ENCODE data around the gene TRIP12. TPM values are rescaled to one million over a fixed set of nuclear protein-coding genes. Genes with fewer than 3 reads are reported as not detected.

TRIP12 gene
- total and polyA plus RNA-seq, 2 experiments from 2014 or later: 21.5 to 133 TPM

DNA sequence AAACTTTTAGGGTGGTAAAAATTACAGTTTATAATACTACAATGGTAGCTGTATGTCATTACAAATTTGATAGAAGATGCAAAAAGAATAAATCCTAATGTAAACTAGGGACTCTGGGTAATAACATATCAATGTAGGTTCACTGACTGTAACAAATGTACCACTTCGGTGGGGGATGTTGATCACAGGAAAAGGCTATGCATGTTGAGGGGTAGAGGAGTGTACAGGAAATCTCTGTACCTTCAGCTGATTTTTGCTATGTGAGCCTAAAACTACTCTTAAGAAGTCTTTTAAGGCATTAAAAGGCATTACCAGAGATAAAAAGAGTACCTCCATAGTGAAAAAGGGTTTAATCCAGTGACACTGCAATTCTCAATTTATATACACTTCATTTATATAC lies 25.0 kb downstream of the TRIP12 start:
- no peak overlapping the region for H3K27ac ChIP-seq (ENCODE audit: low read depth)
- peaks cover 12% of the 10 kb centered on the region; the same call in 1 of the 2 replicates for H3K4me1 ChIP-seq (ENCODE audit: insufficient read depth)
- H3K27me3 ChIP-seq (ENCODE audit: insufficient read depth): no peaks in the 10 kb centered on the region
- ATAC-seq (no peak), DNase-seq (ENCODE audit: low spot score) (no peak)
- no peaks in the 10 kb centered on the region for H3F3A ChIP-seq (replicated peaks; ENCODE audit: low read depth)
- no peak overlapping the region for H3K4me3 ChIP-seq
- H3K36me3 ChIP-seq (ENCODE audit: insufficient read depth): no peaks in the 10 kb centered on the region
- Mint-ChIP-seq H3K4me1 (peaks cover 18% of the 10 kb centered on the region; the same call in 2 of the 3 replicates), H3K36me3 (ENCODE audit: low read depth) (no peaks in the 10 kb centered on the region; the same call in 2 of the 3 replicates), H3K9me3 (no peaks in the 10 kb centered on the region), H3K27me3 (ENCODE audit: insufficient read depth, low read depth, poor library complexity) (peaks cover 2% of the 10 kb centered on the region), H3K4me3 (no peak overlapping the region), H3K27ac (no peak overlapping the region)
- peaks cover 18% of the 10 kb centered on the region for H4K20me1 ChIP-seq (replicated peaks; ENCODE audit: insufficient read depth)
- no peaks in the 10 kb centered on the region for H3K9me2 ChIP-seq (ENCODE audit: insufficient read depth)
- no peak overlapping the region for H3K4me2 ChIP-seq
- peaks cover 100% of the 10 kb centered on the region for H3K79me2 ChIP-seq (replicated peaks; ENCODE audit: insufficient read depth)
- H2AFZ ChIP-seq: no peak overlapping the region
- TF ChIP-seq EZH2phosphoT487 (IDR thresholded peaks at IDR 0.05; ENCODE audit: unreplicated experiment): no peak
- no peak for TF ChIP-seq CREB1 (CRISPR knock-in tag; IDR thresholded peaks at IDR 0.05; ENCODE audit: low read depth)

DNA sequence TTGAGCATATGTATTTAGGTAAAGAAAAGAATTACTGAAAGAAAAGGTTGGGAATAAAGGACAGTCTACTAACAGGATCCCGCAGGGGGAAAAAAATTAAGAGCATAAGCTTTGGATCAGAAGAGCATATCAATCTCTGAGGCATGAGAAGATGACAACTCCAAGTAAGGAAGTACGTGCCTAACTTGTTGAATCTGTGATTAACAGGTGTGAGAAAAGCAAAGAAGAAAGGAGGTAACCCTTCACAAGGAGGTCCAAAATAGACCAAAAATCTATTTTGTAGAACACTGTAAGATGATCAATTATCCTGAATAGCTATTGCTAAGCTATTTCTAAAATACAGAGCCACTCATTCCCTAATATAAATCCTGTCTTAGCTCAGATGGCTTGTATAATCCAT lies 32.8 kb downstream of the TRIP12 start:
- Mint-ChIP-seq H3K4me1 (peaks cover 6% of the 10 kb centered on the region; the same call in 1 of the 3 replicates), H3K9me3 (no peaks in the 10 kb centered on the region), H3K27me3 (ENCODE audit: insufficient read depth, low read depth, poor library complexity) (peaks cover 2% of the 10 kb centered on the region), H3K4me3 (no peak overlapping the region), H3K36me3 (ENCODE audit: low read depth) (no peaks in the 10 kb centered on the region), H3K27ac (no peak overlapping the region)
- H4K20me1 ChIP-seq (replicated peaks; ENCODE audit: insufficient read depth): peaks cover 11% of the 10 kb centered on the region
- H3F3A ChIP-seq (replicated peaks; ENCODE audit: low read depth): no peaks in the 10 kb centered on the region
- TF ChIP-seq, protein P1, sequence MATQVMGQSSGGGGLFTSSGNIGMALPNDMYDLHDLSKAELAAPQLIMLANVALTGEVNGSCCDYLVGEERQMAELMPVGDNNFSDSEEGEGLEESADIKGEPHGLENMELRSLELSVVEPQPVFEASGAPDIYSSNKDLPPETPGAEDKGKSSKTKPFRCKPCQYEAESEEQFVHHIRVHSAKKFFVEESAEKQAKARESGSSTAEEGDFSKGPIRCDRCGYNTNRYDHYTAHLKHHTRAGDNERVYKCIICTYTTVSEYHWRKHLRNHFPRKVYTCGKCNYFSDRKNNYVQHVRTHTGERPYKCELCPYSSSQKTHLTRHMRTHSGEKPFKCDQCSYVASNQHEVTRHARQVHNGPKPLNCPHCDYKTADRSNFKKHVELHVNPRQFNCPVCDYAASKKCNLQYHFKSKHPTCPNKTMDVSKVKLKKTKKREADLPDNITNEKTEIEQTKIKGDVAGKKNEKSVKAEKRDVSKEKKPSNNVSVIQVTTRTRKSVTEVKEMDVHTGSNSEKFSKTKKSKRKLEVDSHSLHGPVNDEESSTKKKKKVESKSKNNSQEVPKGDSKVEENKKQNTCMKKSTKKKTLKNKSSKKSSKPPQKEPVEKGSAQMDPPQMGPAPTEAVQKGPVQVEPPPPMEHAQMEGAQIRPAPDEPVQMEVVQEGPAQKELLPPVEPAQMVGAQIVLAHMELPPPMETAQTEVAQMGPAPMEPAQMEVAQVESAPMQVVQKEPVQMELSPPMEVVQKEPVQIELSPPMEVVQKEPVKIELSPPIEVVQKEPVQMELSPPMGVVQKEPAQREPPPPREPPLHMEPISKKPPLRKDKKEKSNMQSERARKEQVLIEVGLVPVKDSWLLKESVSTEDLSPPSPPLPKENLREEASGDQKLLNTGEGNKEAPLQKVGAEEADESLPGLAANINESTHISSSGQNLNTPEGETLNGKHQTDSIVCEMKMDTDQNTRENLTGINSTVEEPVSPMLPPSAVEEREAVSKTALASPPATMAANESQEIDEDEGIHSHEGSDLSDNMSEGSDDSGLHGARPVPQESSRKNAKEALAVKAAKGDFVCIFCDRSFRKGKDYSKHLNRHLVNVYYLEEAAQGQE (IDR thresholded peaks at IDR 0.05; ENCODE audit: unreplicated experiment): no peak
- no peak overlapping the region for H3K27ac ChIP-seq (ENCODE audit: low read depth)
- H3K79me2 ChIP-seq (replicated peaks; ENCODE audit: insufficient read depth): peaks cover 100% of the 10 kb centered on the region
- H3K4me1 ChIP-seq (ENCODE audit: insufficient read depth): no peaks in the 10 kb centered on the region
- ATAC-seq: no peak
- H3K4me3 ChIP-seq: no peak overlapping the region
- no peaks in the 10 kb centered on the region for H3K27me3 ChIP-seq (ENCODE audit: insufficient read depth)
- H3K4me2 ChIP-seq: no peak overlapping the region
- no peak overlapping the region for H2AFZ ChIP-seq
- no peak for DNase-seq (ENCODE audit: low spot score)
- no peaks in the 10 kb centered on the region for H3K9me2 ChIP-seq (ENCODE audit: insufficient read depth)
- no peaks in the 10 kb centered on the region for H3K36me3 ChIP-seq (ENCODE audit: insufficient read depth)

DNA sequence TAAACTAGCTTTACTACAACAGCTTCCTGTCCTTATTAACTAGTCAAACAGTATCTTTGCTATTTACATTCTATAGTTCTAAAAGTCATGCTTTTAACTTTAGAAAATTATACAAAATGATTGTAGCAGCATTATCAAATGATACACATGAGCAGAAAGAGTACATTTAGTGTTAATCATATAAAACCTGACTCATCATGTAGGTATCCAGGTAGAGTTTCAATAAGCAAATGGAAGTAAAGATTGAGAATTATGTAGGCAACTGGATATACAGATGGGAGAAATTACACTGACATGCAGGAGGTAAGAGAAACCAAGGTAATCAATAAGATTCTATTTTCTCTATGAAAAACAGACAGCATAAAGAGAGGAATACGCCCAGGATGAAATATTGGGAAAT lies 33.8 kb downstream of the TRIP12 start:
- H3K36me3 Mint-ChIP-seq (ENCODE audit: low read depth): no peaks in the 10 kb centered on the region
- Histone ChIP-seq H3K79me2 (replicated peaks; ENCODE audit: insufficient read depth) (peaks cover 100% of the 10 kb centered on the region), H4K20me1 (replicated peaks; ENCODE audit: insufficient read depth) (peaks cover 4% of the 10 kb centered on the region; the same call in 1 of the 2 replicates), H3K4me2 (no peak overlapping the region), H3K36me3 (ENCODE audit: insufficient read depth) (no peaks in the 10 kb centered on the region), H3K27me3 (ENCODE audit: insufficient read depth) (no peaks in the 10 kb centered on the region), H3K4me3 (no peak overlapping the region), H3K4me1 (ENCODE audit: insufficient read depth) (no peaks in the 10 kb centered on the region), H3F3A (replicated peaks; ENCODE audit: low read depth) (no peaks in the 10 kb centered on the region), H3K9me2 (ENCODE audit: insufficient read depth) (no peaks in the 10 kb centered on the region), H2AFZ (no peak overlapping the region), H3K27ac (ENCODE audit: low read depth) (no peak overlapping the region)
- ATAC-seq (no peak), DNase-seq (ENCODE audit: low spot score) (no peak)
- H3K4me1 Mint-ChIP-seq: peaks cover 6% of the 10 kb centered on the region; the same call in 1 of the 3 replicates
- no peak overlapping the region for H3K27ac Mint-ChIP-seq
- H3K27me3 Mint-ChIP-seq (ENCODE audit: insufficient read depth, low read depth, poor library complexity): peaks cover 2% of the 10 kb centered on the region
- H3K9me3 Mint-ChIP-seq: no peaks in the 10 kb centered on the region
- no peak overlapping the region for H3K4me3 Mint-ChIP-seq
- TF ChIP-seq ZNF114 (CRISPR knock-in tag; IDR thresholded peaks at IDR 0.05): no peak
- no peak for TF ChIP-seq EZH2phosphoT487 (IDR thresholded peaks at IDR 0.05; ENCODE audit: unreplicated experiment)
- TF ChIP-seq EZH2 (IDR thresholded peaks at IDR 0.05; ENCODE audit: low read depth, unreplicated experiment): no peak
- TF ChIP-seq, protein P2, sequence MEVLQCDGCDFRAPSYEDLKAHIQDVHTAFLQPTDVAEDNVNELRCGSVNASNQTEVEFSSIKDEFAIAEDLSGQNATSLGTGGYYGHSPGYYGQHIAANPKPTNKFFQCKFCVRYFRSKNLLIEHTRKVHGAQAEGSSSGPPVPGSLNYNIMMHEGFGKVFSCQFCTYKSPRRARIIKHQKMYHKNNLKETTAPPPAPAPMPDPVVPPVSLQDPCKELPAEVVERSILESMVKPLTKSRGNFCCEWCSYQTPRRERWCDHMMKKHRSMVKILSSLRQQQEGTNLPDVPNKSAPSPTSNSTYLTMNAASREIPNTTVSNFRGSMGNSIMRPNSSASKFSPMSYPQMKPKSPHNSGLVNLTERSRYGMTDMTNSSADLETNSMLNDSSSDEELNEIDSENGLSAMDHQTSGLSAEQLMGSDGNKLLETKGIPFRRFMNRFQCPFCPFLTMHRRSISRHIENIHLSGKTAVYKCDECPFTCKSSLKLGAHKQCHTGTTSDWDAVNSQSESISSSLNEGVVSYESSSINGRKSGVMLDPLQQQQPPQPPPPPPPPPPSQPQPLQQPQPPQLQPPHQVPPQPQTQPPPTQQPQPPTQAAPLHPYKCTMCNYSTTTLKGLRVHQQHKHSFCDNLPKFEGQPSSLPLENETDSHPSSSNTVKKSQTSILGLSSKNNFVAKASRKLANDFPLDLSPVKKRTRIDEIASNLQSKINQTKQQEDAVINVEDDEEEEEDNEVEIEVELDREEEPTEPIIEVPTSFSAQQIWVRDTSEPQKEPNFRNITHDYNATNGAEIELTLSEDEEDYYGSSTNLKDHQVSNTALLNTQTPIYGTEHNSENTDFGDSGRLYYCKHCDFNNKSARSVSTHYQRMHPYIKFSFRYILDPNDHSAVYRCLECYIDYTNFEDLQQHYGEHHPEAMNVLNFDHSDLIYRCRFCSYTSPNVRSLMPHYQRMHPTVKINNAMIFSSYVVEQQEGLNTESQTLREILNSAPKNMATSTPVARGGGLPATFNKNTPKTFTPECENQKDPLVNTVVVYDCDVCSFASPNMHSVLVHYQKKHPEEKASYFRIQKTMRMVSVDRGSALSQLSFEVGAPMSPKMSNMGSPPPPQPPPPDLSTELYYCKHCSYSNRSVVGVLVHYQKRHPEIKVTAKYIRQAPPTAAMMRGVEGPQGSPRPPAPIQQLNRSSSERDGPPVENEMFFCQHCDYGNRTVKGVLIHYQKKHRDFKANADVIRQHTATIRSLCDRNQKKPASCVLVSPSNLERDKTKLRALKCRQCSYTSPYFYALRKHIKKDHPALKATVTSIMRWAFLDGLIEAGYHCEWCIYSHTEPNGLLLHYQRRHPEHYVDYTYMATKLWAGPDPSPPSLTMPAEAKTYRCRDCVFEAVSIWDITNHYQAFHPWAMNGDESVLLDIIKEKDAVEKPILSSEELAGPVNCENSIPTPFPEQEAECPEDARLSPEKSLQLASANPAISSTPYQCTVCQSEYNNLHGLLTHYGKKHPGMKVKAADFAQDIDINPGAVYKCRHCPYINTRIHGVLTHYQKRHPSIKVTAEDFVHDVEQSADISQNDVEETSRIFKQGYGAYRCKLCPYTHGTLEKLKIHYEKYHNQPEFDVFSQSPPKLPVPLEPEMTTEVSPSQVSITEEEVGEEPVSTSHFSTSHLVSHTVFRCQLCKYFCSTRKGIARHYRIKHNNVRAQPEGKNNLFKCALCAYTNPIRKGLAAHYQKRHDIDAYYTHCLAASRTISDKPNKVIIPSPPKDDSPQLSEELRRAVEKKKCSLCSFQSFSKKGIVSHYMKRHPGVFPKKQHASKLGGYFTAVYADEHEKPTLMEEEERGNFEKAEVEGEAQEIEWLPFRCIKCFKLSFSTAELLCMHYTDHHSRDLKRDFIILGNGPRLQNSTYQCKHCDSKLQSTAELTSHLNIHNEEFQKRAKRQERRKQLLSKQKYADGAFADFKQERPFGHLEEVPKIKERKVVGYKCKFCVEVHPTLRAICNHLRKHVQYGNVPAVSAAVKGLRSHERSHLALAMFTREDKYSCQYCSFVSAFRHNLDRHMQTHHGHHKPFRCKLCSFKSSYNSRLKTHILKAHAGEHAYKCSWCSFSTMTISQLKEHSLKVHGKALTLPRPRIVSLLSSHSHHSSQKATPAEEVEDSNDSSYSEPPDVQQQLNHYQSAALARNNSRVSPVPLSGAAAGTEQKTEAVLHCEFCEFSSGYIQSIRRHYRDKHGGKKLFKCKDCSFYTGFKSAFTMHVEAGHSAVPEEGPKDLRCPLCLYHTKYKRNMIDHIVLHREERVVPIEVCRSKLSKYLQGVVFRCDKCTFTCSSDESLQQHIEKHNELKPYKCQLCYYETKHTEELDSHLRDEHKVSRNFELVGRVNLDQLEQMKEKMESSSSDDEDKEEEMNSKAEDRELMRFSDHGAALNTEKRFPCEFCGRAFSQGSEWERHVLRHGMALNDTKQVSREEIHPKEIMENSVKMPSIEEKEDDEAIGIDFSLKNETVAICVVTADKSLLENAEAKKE (CRISPR knock-in tag; IDR thresholded peaks at IDR 0.05): no peak
- no peak for TF ChIP-seq ZNF331 (CRISPR knock-in tag; IDR thresholded peaks at IDR 0.05; ENCODE audit: low read depth)

Measured in GM23338 (cell line).